Transverse colon (tissue), 4 donors: ENCODE results near the gene VCPKMT. TPM values are rescaled to one million over a fixed set of nuclear protein-coding genes. Genes with fewer than 3 reads are reported as not detected.

Experiments used
- DNase-seq: peaks from one replicate; pipeline ENCODE4 v3.0.0-alpha.2; 2019
- H3K27ac ChIP-seq, 4 donors: fragments of 200-600 bp; sonication (generic); 2 replicates each; pipeline ENCODE4 v1.5.1; 2016 to 2018; ENCODE audit warnings: inconsistent platforms in 4 of 4
- H3K27me3 ChIP-seq: fragments of 200-600 bp; sonication (generic); 2 replicates; pipeline ENCODE4 v1.5.1; 2017; ENCODE audit warnings: inconsistent platforms
- H3K36me3 ChIP-seq, 4 donors: fragments of 200-600 bp; sonication (generic); 2 replicates each; pipeline ENCODE4 v1.5.1; 2017 to 2019; ENCODE audit warnings: inconsistent platforms in 4 of 4
- H3K4me1 ChIP-seq, 4 donors: fragments of 200-600 bp; sonication (generic); 2 replicates each; pipeline ENCODE4 v1.5.1; 2017 to 2020; ENCODE audit warnings: inconsistent platforms in 4 of 4
- H3K4me3 ChIP-seq, 4 donors: fragments of 200-600 bp; sonication (generic); 1 replicate in 1 of 4; 2 replicates in 3 of 4; pipeline versions ENCODE4 v1.5.1 to v1.6.1; 2017 to 2019; ENCODE audit warnings: inconsistent platforms in 4 of 4
- H3K9me3 ChIP-seq, 2 donors: fragments of 200-600 bp; sonication (generic); 2 replicates each; pipeline ENCODE4 v1.5.1; 2017 to 2019; ENCODE audit warnings: inconsistent platforms in 2 of 2
- CTCF ChIP-seq, 5 experiments: fragments of 200-600 bp in 3 of 5; fragments of 450-650 bp in 2 of 5; sonication (generic) in 3 of 5; IDR thresholded peaks; 1 replicate in 2 of 5; 2 replicates in 3 of 5; pipeline ENCODE4 v1.5.1; 2016 to 2017; ENCODE audit warnings: antibody characterized with exemption in 5 of 5, inconsistent platforms in 3 of 5, mild to moderate bottlenecking in 2 of 5, moderate library complexity in 1 of 5
- EP300 ChIP-seq: sonication (generic); formaldehyde crosslinking; IDR thresholded peaks from one replicate; pipeline ENCODE4 v1.6.1; 2017; ENCODE audit warnings: antibody characterized with exemption, low read depth
- POLR2A ChIP-seq: fragments of 450-650 bp; IDR thresholded peaks from one replicate; pipeline ENCODE4 v1.6.1; 2016; ENCODE audit warnings: antibody characterized with exemption, mild to moderate bottlenecking, moderate library complexity
- POLR2AphosphoS5 ChIP-seq, 3 donors: sonication (generic); formaldehyde crosslinking; IDR thresholded peaks; one replicate each; pipeline ENCODE4 v1.6.1; 2016; ENCODE audit warnings: antibody characterized with exemption in 3 of 3
- WGBS, 2 donors: methylation state at CpG; one replicate each; pipeline ENCODE4 v1.1.5; 2018; ENCODE audit warnings: low coverage in 1 of 2; 5-methylcytosine and 5-hydroxymethylcytosine counted together
- in situ Hi-C, 4 donors: fragments of 200-750 bp; cut with MboI; loops; one replicate each; pipeline versions ENCODE4 v1.15.0 to v1.15.1; 2017; ENCODE audit warnings: low sequenced_read_pairs in 3 of 4, low pct_ligation_motif_present in 1 of 4, low pct_unique_long_range_greater_than_20kb in 1 of 4
- intact Hi-C: fragments of 100-400 bp; cut with DNase I; formaldehyde crosslinking; loops from one replicate; pipeline ENCODE4 v1.15.1; 2023; ENCODE audit warnings: low total_unique reads
- total RNA-seq, 4 donors: library from RNA; depleted of rRNA; stranded (reverse); fragments of >200 nt; gene quantifications; one replicate each; pipeline ENCODE4 v1.1.0, GENCODE V29; 2016

VCPKMT gene
- total RNA-seq, 4 donors from 2014 or later: 3.7 to 12.1 (median 5.9) TPM

- in situ Hi-C loops: loop anchor here in 3 of 4 donors (5.0 to 25.0 kb wide), 4 partner anchors 234 to 464 kb away; partner anchors contain the start of genes DNAAF2 (in 1 of the 3) and NEMF (in 1 of the 3)
- TF ChIP-seq POLR2A (no peak), POLR2AphosphoS5 (IDR thresholded peaks at IDR 0.05) (no peak), EP300 (no peak), CTCF (IDR thresholded peaks at IDR 0.05) (no peak)
- intact Hi-C loops: no loop called here
- Histone ChIP-seq H3K27me3 (no peaks in the 10 kb centered on the region), H3K27ac (peak overlapping the region; percentile 76 to 81 (median 78)), H3K9me3 (no peaks in the 10 kb centered on the region), H3K36me3 (no peaks in the 10 kb centered on the region), H3K4me1 (peaks cover 4 to 40% (median 17%) of the 10 kb centered on the region in 4 donors), H3K4me3 (no peak overlapping the region)
- DNase-seq: no peak
- WGBS, 2 donors: 43 to 62% methylated on average over 3 to 7 of the region's 7 CpGs
Measured at GRCh38 chr14:50101417-50101816, 15.0 kb downstream of the VCPKMT start.

- in situ Hi-C loops (loop anchor here in 3 of 4 donors (5.0 to 25.0 kb wide), 4 partner anchors 234 to 464 kb away; partner anchors contain the start of genes DNAAF2 (in 1 of the 3) and NEMF (in 1 of the 3)), intact Hi-C loops (no loop called here)
- Histone ChIP-seq H3K27ac (peak overlapping the region; percentile 76 to 81 (median 78)), H3K4me1 (peaks cover 4 to 40% (median 17%) of the 10 kb centered on the region in 4 donors), H3K36me3 (no peaks in the 10 kb centered on the region), H3K9me3 (no peaks in the 10 kb centered on the region), H3K27me3 (no peaks in the 10 kb centered on the region), H3K4me3 (no peak overlapping the region)
- 14 to 73% methylated on average over 1 to 2 of the region's 2 CpGs for WGBS, 2 donors
- TF ChIP-seq EP300 (no peak), POLR2AphosphoS5 (IDR thresholded peaks at IDR 0.05) (peak in 1 of 3 donors; percentile 25)
- no peak for DNase-seq
Measured at GRCh38 chr14:50100805-50101204, 15.6 kb downstream of the VCPKMT start.

- Histone ChIP-seq H3K27ac (peak overlapping the region in 2 of 4 donors; percentile 80 to 81), H3K27me3 (no peaks in the 10 kb centered on the region), H3K4me1 (peaks cover 3 to 34% (median 14%) of the 10 kb centered on the region in 4 donors), H3K36me3 (no peaks in the 10 kb centered on the region), H3K4me3 (no peak overlapping the region), H3K9me3 (no peaks in the 10 kb centered on the region)
- 65 to 66% methylated on average over 4 of the region's 4 CpGs for WGBS, 2 donors
- in situ Hi-C loops: no loop called here
- TF ChIP-seq POLR2A (no peak), EP300 (no peak), CTCF (IDR thresholded peaks at IDR 0.05) (no peak), POLR2AphosphoS5 (IDR thresholded peaks at IDR 0.05) (peak in 1 of 3 donors; percentile 47)
- intact Hi-C loops: no loop called here
- peak; percentile 31 for DNase-seq
Measured at GRCh38 chr14:50099335-50099734, 17.0 kb downstream of the VCPKMT start.

GRCh38 chr14:50095895-50096294 is 20.5 kb downstream of the VCPKMT start:
- Histone ChIP-seq H3K36me3 (no peaks in the 10 kb centered on the region), H3K9me3 (no peaks in the 10 kb centered on the region), H3K27me3 (no peaks in the 10 kb centered on the region), H3K4me1 (peaks cover 0 to 18% (median 4%) of the 10 kb centered on the region in 4 donors), H3K4me3 (no peak overlapping the region), H3K27ac (peak overlapping the region in 1 of 4 donors; percentile 14)
- in situ Hi-C loops (no loop called here), intact Hi-C loops (no loop called here)
- TF ChIP-seq EP300 (no peak), POLR2A (no peak), CTCF (IDR thresholded peaks at IDR 0.05) (no peak), POLR2AphosphoS5 (IDR thresholded peaks at IDR 0.05) (no peak)
- no peak for DNase-seq
- 50 to 60% methylated on average over 1 of the region's 1 CpG for WGBS, 2 donors
